ENCODE results near the gene TMEM52B.

The TMEM52B gene

DNA sequence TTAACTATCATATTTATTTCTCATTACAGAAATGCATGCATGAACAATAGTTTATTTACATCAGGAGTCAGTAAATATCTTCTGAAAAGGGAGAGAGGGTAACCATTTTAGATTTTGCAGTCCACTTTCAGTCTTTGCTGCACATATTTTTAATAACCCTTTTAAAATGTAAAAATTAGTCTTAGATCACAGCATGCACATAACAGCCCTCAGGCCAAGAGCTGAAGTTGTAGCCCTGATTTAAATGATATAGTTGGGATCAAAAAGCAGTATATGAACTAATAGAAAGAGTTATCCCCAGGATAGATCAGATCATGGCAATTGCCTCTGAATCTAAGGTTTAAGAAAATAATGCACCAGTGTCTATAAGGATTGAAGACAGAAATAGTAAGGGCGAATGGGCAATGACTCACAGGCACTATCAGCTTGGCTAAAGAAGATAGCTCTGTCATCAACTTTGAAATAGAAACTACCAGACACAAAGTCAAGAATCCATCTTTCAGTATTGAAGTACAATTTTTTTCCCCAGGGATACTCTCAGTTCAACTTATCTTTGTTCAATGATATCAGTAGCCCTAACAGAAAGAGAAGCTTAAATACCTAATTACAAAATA lies 35.7 kb upstream of the TMEM52B start:
- DNase-seq (ENCODE audit: low read depth), result no peak
- TF ChIP-seq CTCF (conservative IDR thresholded peaks at IDR 0.05; ENCODE audit: low read length), result no peak

GRCh38 chr12:10147714-10148403 lies 31.0 kb upstream of the TMEM52B start:
- TF ChIP-seq CTCF (conservative IDR thresholded peaks at IDR 0.05; ENCODE audit: low read length), result no peak
- H3K4me3 ChIP-seq (ENCODE audit: low read length), result no peak overlapping the region
- DNase-seq (ENCODE audit: low read depth), result peak; percentile 35

More for the DNA sequence above, 35.7 kb upstream of the TMEM52B start:
- H3K4me3 ChIP-seq (ENCODE audit: low read length), result no peak overlapping the region

DNA sequence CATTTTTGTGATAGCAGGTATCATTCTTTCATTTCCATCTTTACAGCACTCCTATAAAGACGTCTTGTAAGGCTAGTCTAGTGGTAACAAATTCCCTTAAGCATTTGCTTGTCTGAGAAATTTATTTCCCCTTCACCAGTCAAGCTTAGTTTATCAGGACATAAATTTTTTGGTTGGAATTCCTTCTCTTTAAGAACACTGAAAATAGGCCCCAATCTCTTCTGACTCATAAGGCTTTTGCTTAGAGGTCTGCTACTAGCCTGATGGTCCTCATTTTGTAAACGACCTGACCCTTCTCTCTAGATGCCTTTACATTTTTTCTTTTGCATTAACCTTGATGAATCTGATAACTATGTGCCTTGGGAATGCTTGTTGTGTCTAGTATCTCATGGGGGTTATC lies 27.2 kb upstream of the TMEM52B start:
- no peak overlapping the region for H3K4me3 ChIP-seq (ENCODE audit: low read length)
- TF ChIP-seq CTCF (conservative IDR thresholded peaks at IDR 0.05; ENCODE audit: low read length), result no peak
- DNase-seq (ENCODE audit: low read depth), result no peak

DNA sequence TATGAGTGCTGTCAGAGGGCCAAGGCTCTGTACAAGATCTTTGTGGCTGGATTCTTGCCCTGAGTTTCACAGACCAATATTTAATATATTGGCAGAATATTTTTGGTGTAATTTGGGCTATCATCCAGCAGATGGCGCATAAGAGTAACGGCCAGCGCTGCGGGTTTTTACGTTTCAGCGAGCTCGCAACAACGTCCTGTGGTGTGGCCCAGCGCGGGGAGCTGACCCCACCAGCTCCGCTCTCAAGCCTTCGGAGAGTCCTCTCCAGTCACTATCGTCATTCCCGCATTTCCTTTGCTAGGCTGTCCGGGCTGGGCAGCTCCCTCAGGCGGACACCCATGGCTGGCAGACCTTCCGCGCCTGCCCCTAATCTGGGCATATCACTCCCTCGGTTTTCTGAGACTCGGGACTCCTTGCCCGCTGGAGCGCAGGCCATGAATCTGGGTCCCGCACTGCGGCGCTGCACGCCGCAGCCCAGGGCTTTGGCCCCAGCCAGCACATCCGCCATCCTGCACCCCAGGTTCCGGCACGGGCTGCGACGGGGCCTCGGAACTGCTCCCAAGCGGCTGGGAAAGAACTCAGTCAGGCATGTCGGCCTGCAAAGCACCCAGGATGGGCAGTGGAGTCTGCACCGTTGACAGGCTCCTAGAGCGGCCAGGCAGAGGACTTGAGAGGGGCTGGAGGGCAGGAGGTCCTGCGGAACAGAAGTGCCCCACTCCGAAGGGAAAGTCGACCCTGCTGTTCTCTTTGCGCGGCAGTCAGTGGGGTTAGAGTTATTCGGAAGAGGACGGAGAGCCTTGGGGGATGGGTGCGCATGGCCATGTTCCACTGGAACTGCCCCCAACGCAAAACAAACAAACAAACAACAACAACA lies 25.3 kb upstream of the TMEM52B start:
- peak overlapping the region; percentile 58 for H3K4me3 ChIP-seq (ENCODE audit: low read length)
- TF ChIP-seq CTCF (conservative IDR thresholded peaks at IDR 0.05; ENCODE audit: low read length), result peak; percentile 76
- DNase-seq (ENCODE audit: low read depth), result peak; percentile 69

GRCh38 chr12:10154145-10154496 lies 24.7 kb upstream of the TMEM52B start:
- H3K4me3 ChIP-seq (ENCODE audit: low read length), result no peak overlapping the region; the same call in 1 of the 2 replicates
- no peak for DNase-seq (ENCODE audit: low read depth)
- no peak for TF ChIP-seq CTCF (conservative IDR thresholded peaks at IDR 0.05; ENCODE audit: low read length)

DNA sequence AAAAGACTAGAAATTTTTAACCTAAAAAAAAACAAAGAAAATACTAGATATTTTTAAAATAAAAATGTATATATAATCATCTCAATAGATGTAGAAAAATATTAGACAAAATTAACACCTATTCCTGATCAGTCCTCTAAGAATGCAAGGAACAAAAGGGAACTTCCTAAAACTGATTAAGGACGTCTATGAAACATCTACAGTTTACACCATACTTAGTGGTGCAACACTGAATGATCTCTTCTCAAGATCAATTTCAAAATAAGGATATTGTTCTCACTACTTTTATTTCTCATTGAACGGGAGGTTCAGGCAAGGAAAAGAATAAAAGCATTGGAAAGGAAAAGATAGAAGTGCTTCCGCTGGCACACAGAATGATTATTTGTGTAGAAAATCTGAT lies 22.9 kb upstream of the TMEM52B start:
- TF ChIP-seq CTCF (conservative IDR thresholded peaks at IDR 0.05; ENCODE audit: low read length), result no peak
- no peak for DNase-seq (ENCODE audit: low read depth)
- no peak overlapping the region for H3K4me3 ChIP-seq (ENCODE audit: low read length)

All from AG10803 (cell line).